ENCODE measurements around the gene ZNF483.
"Not testable (repeated sequence)": the region's sequence is repeated elsewhere in the genome, so short reads cannot be mapped to it uniquely, and the experiment has no call there.

Gene ZNF483

DNA sequence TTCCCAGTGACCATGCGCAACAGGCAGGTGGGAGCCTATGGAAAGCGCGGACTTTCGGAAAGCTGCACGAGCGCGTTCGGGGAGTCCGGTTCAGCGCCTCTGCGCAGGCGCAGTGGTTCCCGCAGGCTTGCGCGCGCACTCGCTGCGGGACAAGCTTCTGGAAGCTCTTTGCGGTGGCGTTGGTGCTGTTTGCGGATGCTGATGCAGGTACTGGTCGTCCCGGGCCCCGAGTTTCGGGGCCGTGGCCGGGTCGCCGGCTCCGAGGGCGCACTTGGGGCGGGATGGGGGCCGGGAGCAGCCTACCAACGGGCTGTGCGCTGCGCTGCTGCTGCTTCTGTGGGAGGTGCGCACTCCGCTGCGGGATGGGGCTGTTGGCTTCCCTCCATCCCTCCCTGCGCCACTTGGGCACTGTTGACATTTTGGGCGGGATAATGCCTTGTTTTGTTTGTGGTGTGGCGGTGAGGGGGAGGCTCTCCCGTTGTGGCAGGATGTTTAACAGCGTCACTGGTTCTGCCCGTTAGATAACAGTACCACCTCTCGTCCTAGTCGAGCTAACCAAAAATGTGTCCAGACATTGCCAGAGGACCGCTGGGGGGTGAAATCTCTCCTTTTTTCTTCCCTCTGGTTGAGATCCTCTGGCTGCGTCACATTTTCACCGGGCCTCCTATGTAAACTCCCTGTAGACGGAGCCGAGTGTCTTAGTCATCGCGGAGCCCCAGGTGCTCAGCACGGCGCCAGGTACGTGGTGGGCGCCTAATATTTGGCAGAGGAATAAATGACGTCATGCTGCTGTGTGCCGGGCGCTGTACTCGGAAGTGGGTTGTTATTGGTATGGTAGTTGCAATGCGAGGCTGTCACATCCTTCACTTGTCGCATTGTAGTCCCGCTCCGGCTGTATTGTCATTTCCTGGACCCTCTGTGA lies at the start of gene ZNF483:
Gene ZNF483 (plus strand): TSS at position 124 of the 922 bp plus-strand sequence. CDS start 2,217 bp downstream, outside the sequence.
- DNase-seq (ENCODE audit: low spot score), result no peak

DNA sequence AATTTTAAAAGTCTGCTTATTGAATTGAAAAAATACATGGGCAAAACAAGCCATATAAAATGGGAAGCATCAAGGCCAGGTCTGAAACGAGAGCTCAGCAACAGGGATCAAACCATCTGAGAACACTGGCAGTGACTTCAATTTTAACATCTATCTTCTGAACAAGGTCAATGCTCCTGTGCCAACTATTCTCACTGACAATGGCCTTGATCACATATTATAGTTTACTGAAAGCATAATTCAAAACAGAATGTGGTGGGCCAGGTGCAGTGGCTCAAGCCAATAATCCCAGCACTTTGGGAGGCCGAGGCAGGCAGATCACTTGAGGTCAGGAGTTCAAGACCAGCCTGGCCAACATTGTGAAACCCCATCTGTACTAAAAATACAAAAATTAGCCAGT lies 49.8 kb upstream of the ZNF483 start:
- no peak for DNase-seq (ENCODE audit: low spot score)

- no peak for DNase-seq (ENCODE audit: low spot score)
Observed at GRCh38 chr9:111477677-111478076, 47.3 kb upstream of the ZNF483 start.

GRCh38 chr9:111481885-111482636 lies 42.9 kb upstream of the ZNF483 start:
- DNase-seq (ENCODE audit: low spot score), result no peak

DNA sequence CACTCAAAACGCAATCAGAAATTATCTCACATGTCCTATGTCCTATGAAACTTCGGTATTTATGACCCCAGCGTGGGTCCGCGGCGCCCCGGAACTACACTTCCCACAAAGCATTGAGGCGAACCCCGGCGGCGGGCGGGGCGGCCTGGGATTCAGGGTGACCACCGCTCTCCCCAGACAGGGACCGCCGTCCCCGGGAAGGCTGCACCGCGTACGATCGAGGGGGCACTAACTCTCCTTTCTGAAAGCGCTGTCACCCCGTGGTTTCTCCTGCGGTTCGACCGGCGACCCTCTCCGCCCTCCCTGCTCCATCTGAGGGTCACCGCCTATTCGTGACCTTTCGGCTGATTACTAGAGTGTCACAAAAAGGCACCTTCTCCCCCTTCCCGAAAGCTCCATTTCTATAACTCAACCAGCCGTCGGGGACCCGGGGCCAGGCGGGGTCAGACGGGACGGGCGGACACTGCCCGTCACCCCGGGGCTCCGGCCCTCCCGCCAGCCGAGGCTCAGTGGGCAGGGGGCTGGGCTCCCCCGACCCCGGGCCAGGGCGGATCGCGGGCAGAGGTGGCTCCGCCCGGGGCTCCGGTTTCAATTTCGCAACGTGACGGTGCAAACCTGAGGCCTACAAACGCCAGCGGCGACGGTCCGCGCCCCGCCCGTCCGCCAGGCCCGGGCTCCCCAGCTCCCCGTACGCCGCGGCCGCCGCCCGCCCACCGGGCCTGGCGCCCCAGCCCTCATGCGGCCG lies 42.1 kb upstream of the ZNF483 start:
- DNase-seq (ENCODE audit: low spot score), result peak; percentile 73

DNA sequence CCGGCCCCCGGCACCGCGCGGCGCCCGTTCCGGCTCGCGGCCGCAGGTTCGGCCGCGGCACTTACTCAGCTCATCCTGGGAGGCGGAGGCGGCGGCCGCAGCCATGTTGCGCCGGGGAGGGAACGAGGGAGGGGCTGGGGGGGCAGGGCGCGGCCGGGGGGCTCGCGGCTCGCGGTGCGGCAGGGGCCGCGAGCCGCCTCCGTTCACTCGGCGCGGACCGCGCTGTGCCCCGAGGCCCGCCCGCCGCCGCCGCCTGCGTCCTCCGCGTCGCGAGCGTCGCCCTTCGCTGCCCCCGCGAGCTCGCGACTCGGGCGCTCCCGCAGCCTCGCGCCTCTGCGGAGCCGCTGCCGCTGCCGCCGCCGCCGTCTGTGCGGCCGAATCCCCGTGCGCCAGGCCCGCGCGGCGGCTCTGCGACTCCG lies 41.5 kb upstream of the ZNF483 start:
- DNase-seq (ENCODE audit: low spot score), result no peak

DNA sequence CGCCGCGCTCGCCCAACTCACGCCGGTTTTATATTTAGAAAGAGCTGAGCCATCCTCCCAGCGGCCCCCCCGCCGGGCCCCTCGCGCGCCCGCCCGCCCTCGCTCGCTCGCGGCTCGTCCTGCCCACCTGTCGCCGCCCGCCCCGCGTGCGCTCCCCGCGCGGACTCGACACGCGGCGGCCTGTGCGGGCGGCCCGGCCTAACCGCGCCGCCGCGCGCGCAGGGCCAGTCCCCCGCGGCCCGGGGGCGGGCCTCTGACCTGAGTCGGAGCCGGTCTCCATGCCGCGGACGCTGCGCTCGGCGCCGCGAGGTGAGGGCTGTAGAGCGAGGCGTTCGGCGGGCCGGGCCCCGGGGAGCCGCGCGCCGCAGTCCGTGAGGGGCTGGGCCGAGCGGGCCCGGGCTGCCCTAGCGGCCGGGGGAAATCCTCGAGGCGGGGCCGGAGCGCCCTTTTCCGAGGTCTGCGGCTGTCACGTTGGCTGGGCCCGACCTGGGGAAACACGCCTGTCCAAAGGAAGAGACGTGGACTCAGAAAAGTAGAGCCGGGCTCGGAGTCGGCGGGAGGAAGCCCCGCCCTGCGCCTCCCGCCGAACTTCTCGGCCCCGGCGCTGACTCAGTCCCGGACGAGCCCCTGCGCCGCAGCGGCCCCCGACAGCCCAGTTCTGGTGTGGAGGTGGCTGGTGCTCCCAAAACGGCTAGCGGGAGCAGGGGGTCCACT lies 41.0 kb upstream of the ZNF483 start, which contains the start of gene ECPAS:
Gene ECPAS (minus strand): TSS at position 526 of the 714 bp plus-strand sequence. CDS start 11,465 bp downstream, outside the sequence.
- peak; percentile 64 for DNase-seq (ENCODE audit: low spot score)

- no peak for DNase-seq (ENCODE audit: low spot score)
Observed at GRCh38 chr9:111484572-111484894, 40.4 kb upstream of the ZNF483 start.

- not testable (repeated sequence) for DNase-seq (ENCODE audit: low spot score)
Observed at GRCh38 chr9:111497196-111497595, 27.8 kb upstream of the ZNF483 start.

GRCh38 chr9:111501005-111501562 lies 23.9 kb upstream of the ZNF483 start:
- DNase-seq (ENCODE audit: low spot score), result no peak

GRCh38 chr9:111501648-111502047 lies 23.3 kb upstream of the ZNF483 start:
- DNase-seq (ENCODE audit: low spot score), result no peak

DNA sequence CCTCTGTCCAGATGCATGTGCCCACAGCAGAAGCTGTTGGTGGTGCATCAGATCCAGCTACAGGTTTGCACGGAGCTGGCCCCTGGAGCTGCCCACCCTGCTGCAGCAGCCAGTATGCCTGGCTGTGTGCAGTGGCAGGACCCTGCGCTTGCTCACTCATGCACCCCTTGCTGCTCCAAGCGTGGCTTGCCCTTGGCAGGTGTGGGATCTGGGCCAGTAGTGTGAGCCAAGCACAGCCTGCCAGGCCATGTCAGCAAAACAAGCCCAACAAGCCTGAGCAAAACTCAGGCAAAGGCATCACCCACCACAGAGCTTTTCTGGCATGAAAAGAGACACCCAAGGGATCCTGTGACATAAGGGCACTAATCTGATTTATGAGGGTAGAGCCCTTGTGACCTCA lies 22.5 kb upstream of the ZNF483 start:
- DNase-seq (ENCODE audit: low spot score), result no peak

DNA sequence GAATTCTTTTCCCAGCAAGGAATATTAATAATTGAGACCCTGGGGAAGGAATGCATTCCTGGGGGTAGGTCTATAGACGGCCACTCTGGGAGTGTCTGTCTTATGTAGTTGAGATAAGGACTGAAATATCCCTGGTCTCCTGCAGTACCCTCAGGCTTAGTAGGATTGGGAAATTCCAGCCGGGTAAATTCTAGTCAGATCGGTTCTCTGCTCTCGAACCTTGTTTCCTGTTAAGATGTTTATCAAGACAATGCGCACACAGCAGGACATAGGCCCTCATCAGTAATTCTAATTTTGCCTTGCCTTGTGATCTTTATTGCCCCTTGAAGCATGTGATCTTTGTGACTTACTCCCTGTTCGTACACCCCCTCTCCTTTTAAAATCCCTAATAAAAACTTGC lies 13.4 kb upstream of the ZNF483 start:
- not testable (repeated sequence) for DNase-seq (ENCODE audit: low spot score)

GRCh38 chr9:111514967-111515366 lies 10.0 kb upstream of the ZNF483 start:
- no peak for DNase-seq (ENCODE audit: low spot score)

- no peak for DNase-seq (ENCODE audit: low spot score)
Observed at GRCh38 chr9:111516061-111516465, 8.9 kb upstream of the ZNF483 start.

DNA sequence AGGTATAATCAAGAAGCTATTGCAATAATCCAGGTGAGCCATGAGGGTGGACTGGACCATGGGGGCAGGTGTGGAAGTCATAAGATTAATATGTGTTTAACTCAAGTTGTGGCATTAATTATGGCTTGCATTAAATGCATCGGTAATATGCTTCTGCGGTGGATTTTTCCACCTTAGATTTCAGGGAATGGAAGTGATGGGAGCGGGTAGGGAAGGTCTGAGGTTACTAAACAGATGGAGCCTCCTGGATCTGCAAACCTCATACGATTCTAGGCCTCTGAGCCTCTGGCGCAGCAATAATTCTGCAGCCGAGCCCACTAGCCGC lies 286 bp upstream of the ZNF483 start:
- no peak for DNase-seq (ENCODE audit: low spot score)

GRCh38 chr9:111527347-111527746 lies 2.4 kb downstream of the ZNF483 start:
- no peak for DNase-seq (ENCODE audit: low spot score)

- DNase-seq (ENCODE audit: low spot score), result no peak
Observed at GRCh38 chr9:111529787-111530186, 4.8 kb downstream of the ZNF483 start.

GRCh38 chr9:111531716-111532115 lies 6.7 kb downstream of the ZNF483 start:
- DNase-seq (ENCODE audit: low spot score), result no peak

DNA sequence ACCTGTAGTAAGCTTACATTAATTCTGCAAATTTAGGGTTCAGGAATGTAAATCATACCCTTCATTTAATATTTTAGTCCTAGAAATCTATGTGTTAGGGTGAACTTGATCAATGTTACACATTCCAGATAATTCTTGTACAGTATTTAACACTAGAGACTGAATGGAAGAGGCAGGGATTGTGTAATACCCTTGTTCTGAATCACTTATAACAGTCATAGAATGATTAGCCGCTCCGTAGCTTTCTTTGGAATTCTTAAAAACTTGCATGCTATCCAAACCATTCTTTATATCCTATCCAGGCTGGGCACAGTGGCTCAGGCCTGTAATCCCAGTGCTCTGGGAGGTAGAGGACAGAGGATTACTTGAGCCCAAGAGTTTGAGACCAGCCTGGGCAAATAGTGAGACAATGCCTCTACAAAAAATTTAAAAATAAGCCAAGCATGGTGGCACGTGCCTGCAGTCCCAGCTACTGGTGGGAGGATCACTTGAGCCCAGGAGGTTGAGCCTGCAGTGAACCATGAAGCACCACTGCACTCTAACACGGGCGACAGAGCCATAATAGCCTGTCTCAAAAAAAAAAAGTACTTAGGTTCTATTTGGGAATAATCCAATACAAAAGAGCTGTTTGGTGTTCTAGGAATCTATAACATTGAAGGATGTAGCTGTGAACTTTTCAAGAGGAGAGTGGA lies 8.3 kb downstream of the ZNF483 start:
- no peak for DNase-seq (ENCODE audit: low spot score)

Measured in hematopoietic multipotent progenitor cell treated with erythropoietin and hydrocortisone succinate and interleukin-3 and kit ligand, for 15 days (in vitro differentiated cells).